Stimulated activated CD8-positive, alpha-beta memory T cell treated with anti-CD3 and anti-CD28 coated beads, Interleukin-7, amount 100 ng/mL, for 4 hours (primary cell): Measurements from ENCODE around the gene IL1RN.

Source experiments
- DNase-seq, 2 donors: peaks; one replicate each; pipeline ENCODE4 v3.0.0-alpha.2; 2020; ENCODE audit warnings: low read depth in 2 of 2

The IL1RN gene

GRCh38 chr2:113127646-113128570 lies 510 bp downstream of the IL1RN start:
- no peak for DNase-seq

- DNase-seq: no peak
These were observed 2.2 kb downstream of the IL1RN start for GRCh38 chr2:113129519-113130078.

GRCh38 chr2:113131352-113132185 lies 4.2 kb downstream of the IL1RN start:
- DNase-seq: no peak

- no peak for DNase-seq
These were observed 5.1 kb downstream of the IL1RN start for GRCh38 chr2:113132414-113133021.

GRCh38 chr2:113133704-113134598 lies 6.6 kb downstream of the IL1RN start:
- no peak for DNase-seq

- DNase-seq: no peak
These were observed 7.3 kb downstream of the IL1RN start for GRCh38 chr2:113134717-113135116.

GRCh38 chr2:113135317-113135716 lies 7.9 kb downstream of the IL1RN start:
- no peak for DNase-seq

- DNase-seq: no peak
These were observed 9.7 kb downstream of the IL1RN start for GRCh38 chr2:113136828-113137775.

- no peak for DNase-seq
These were observed 10.4 kb downstream of the IL1RN start for GRCh38 chr2:113137827-113138226.

- no peak for DNase-seq
These were observed 11.3 kb downstream of the IL1RN start for GRCh38 chr2:113138428-113139322.

GRCh38 chr2:113141451-113141850 lies 14.1 kb downstream of the IL1RN start:
- DNase-seq: no peak

- no peak for DNase-seq
These were observed 14.9 kb downstream of the IL1RN start for GRCh38 chr2:113142290-113142689.

- no peak for DNase-seq
These were observed 16.9 kb downstream of the IL1RN start for GRCh38 chr2:113144259-113144658.

GRCh38 chr2:113148606-113149552 lies 21.5 kb downstream of the IL1RN start:
- no peak for DNase-seq

- no peak for DNase-seq
These were observed 22.3 kb downstream of the IL1RN start for GRCh38 chr2:113149553-113150257.

- no peak for DNase-seq
These were observed 22.8 kb downstream of the IL1RN start for GRCh38 chr2:113150258-113150601.

GRCh38 chr2:113155331-113155730 lies 27.9 kb downstream of the IL1RN start:
- DNase-seq: no peak
